ENCODE measurements around the gene APOL4. TPM values are rescaled to one million over a fixed set of nuclear protein-coding genes. Genes with fewer than 3 reads are reported as not detected.
"Not testable (repeated sequence)": the region's sequence is repeated elsewhere in the genome, so short reads cannot be mapped to it uniquely, and the experiment has no call there.

Gene APOL4
- total and polyA plus RNA-seq, 9 donors = 8.4 to 22.7 (median 21.0) TPM

GRCh38 chr22:36160499-36160942 is 41.1 kb downstream of the APOL4 start, which contains the start of gene APOL3:
Gene APOL3, minus strand, starts transcription at chr22:36160755. Its CDS starts 11,700 bp downstream, at chr22:36149055.
- 60% methylated on average over 1 of the region's 3 CpGs for WGBS (ENCODE audit: insufficient coverage)
- DNase-seq = peak; percentile 89
- H3K4me1 ChIP-seq (ENCODE audit: control insufficient read depth, insufficient read depth, low read length) = peaks cover 56% of the 10 kb centered on the region
- peak within 1 kb of the TSS; percentile 78 for H3K27ac ChIP-seq (ENCODE audit: low read length)
- peak within 1 kb of the TSS; percentile 30 for H3K4me3 ChIP-seq (ENCODE audit: low read length)
- H3K27me3 ChIP-seq (ENCODE audit: control insufficient read depth, insufficient read depth, low read length) = no peaks in the 10 kb centered on the region
- no peaks in the 10 kb centered on the region for H3K9me3 ChIP-seq (replicated peaks; ENCODE audit: control insufficient read depth, low read depth, low read length)
- no peaks in the 10 kb centered on the region for H3K36me3 ChIP-seq (ENCODE audit: control insufficient read depth, insufficient read depth, low read length)

- peaks cover 54% of the 10 kb centered on the region for H3K4me1 ChIP-seq (ENCODE audit: control insufficient read depth, insufficient read depth, low read length)
- H3K27me3 ChIP-seq (ENCODE audit: control insufficient read depth, insufficient read depth, low read length) = no peaks in the 10 kb centered on the region
Measured at GRCh38 chr22:36156515-36157419, 44.8 kb downstream of the APOL4 start.

DNA sequence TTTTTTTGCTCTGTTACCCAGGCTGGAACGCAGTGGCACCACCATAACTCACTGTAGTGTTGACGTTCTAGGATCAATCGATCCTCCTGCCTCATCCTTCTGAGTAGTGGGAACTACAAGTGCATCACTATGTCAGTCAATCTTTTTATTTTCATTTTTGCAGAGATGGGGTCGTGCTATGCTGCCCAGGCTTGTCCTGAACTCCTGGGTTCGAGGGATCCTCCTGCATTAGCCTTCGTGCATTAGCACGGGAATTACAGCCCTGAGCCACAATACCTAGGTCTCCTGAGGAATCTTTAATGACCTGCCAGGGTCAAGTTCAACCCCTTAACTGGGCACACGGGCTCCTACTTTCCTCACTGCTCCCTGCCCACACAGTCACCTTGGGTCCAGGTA is 45.5 kb downstream of the APOL4 start:
- no peaks in the 10 kb centered on the region for H3K9me3 ChIP-seq (replicated peaks; ENCODE audit: control insufficient read depth, low read depth, low read length)
- WGBS (ENCODE audit: insufficient coverage) = 47% methylated on average over 5 of the region's 8 CpGs

More at GRCh38 chr22:36156515-36157419, 44.8 kb downstream of the APOL4 start:
- peak; percentile 92 for DNase-seq
- H3K27ac ChIP-seq (ENCODE audit: low read length) = peak overlapping the region; percentile 98
- no peaks in the 10 kb centered on the region for H3K36me3 ChIP-seq (ENCODE audit: control insufficient read depth, insufficient read depth, low read length)
- WGBS (ENCODE audit: insufficient coverage) = 14% methylated on average over 11 of the region's 15 CpGs
- no peaks in the 10 kb centered on the region for H3K9me3 ChIP-seq (replicated peaks; ENCODE audit: control insufficient read depth, low read depth, low read length)
- H3K4me3 ChIP-seq (ENCODE audit: low read length) = peak overlapping the region; percentile 37

DNA sequence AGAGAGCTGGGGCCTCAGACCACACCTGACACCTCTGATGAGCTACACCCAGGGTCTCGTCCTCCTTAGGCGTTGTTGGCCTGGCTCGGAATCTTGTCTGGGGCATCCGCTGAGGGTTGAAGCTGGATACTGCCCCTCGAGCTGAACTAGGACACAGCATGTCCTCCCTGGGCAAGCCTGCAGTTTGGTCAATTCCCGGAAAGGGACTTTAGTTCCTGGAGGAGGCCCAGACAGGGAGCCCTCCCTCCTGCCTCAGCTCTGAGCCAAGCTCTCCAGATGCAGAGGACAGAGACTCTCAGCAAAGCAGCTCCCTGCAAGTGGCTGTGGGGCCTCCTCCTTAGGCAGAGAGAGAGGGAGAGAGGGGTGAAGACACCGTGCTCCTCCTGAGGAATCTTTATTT is 45.9 kb downstream of the APOL4 start:
- peaks cover 45% of the 10 kb centered on the region for H3K4me1 ChIP-seq (ENCODE audit: control insufficient read depth, insufficient read depth, low read length)
- DNase-seq = peak; percentile 94
- 36% methylated on average over 5 of the region's 7 CpGs for WGBS (ENCODE audit: insufficient coverage)

More for the DNA sequence above, 45.5 kb downstream of the APOL4 start:
- Histone ChIP-seq H3K27ac (ENCODE audit: low read length) (peak overlapping the region; percentile 98), H3K27me3 (ENCODE audit: control insufficient read depth, insufficient read depth, low read length) (no peaks in the 10 kb centered on the region), H3K4me1 (ENCODE audit: control insufficient read depth, insufficient read depth, low read length) (peaks cover 49% of the 10 kb centered on the region), H3K4me3 (ENCODE audit: low read length) (peak overlapping the region; percentile 37), H3K36me3 (ENCODE audit: control insufficient read depth, insufficient read depth, low read length) (no peaks in the 10 kb centered on the region)
- DNase-seq = no peak

GRCh38 chr22:36154423-36154945 is 47.1 kb downstream of the APOL4 start:
- Histone ChIP-seq H3K4me3 (ENCODE audit: low read length) (no peak overlapping the region), H3K9me3 (replicated peaks; ENCODE audit: control insufficient read depth, low read depth, low read length) (no peaks in the 10 kb centered on the region), H3K27ac (ENCODE audit: low read length) (peak overlapping the region; percentile 98), H3K27me3 (ENCODE audit: control insufficient read depth, insufficient read depth, low read length) (no peaks in the 10 kb centered on the region), H3K36me3 (ENCODE audit: control insufficient read depth, insufficient read depth, low read length) (no peaks in the 10 kb centered on the region), H3K4me1 (ENCODE audit: control insufficient read depth, insufficient read depth, low read length) (peaks cover 33% of the 10 kb centered on the region)
- WGBS (ENCODE audit: insufficient coverage) = no CpG with 5 or more reads among the region's 3 CpGs
- no peak for DNase-seq

More for the DNA sequence above, 45.9 kb downstream of the APOL4 start:
- no peaks in the 10 kb centered on the region for H3K27me3 ChIP-seq (ENCODE audit: control insufficient read depth, insufficient read depth, low read length)
- peak overlapping the region; percentile 98 for H3K27ac ChIP-seq (ENCODE audit: low read length)
- no peak overlapping the region for H3K4me3 ChIP-seq (ENCODE audit: low read length)
- H3K9me3 ChIP-seq (replicated peaks; ENCODE audit: control insufficient read depth, low read depth, low read length) = no peaks in the 10 kb centered on the region
- H3K36me3 ChIP-seq (ENCODE audit: control insufficient read depth, insufficient read depth, low read length) = no peaks in the 10 kb centered on the region

DNA sequence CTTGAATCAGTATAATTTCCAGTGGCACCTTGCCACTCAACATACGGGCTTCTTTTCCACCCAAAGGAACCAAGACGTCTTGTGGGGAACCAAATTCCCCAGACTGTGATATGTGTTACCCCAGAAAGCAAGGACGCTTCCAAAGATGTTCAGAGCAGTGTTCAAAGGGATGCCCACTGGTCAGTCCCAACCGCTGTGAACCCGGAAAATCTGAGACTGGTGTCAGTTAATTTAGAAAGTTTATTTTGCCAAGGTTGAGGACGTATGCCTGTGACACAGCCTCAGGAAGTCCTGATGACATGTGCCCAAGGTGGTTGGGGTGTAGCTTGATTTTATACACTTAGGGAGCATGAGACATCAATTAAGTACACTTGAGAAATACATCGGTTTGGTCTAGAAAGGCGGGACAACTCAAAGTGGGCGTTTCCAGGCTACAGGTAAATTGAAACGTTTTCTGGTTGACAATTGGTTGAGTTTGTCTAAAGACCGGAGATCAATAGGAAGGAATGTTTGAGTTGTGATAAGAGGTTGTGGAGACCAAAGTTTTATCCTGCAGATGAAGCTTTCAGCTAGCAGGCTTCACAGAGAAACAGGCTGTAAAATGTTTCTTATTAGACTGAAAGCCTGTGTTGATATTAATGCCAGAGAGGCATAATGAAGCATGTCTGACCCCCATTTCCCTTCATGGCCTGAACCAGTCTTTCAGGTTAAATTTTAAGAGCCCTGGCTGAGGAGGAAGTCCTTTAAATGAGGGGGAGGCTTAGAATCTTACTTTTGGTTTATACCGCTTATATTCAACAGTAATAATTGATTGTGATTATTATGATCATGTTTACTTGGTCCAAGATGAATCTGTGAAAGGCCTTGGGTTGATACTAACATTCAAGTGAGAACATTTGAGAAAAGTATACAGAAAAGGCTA is 47.8 kb downstream of the APOL4 start:
- Histone ChIP-seq H3K4me1 (ENCODE audit: control insufficient read depth, insufficient read depth, low read length) (peaks cover 27% of the 10 kb centered on the region), H3K27ac (ENCODE audit: low read length) (no peak overlapping the region), H3K4me3 (ENCODE audit: low read length) (no peak overlapping the region), H3K36me3 (ENCODE audit: control insufficient read depth, insufficient read depth, low read length) (peaks cover 2% of the 10 kb centered on the region), H3K9me3 (replicated peaks; ENCODE audit: control insufficient read depth, low read depth, low read length) (no peaks in the 10 kb centered on the region), H3K27me3 (ENCODE audit: control insufficient read depth, insufficient read depth, low read length) (no peaks in the 10 kb centered on the region)
- no peak for DNase-seq
- 84% methylated on average over 9 of the region's 12 CpGs for WGBS (ENCODE audit: insufficient coverage)

DNA sequence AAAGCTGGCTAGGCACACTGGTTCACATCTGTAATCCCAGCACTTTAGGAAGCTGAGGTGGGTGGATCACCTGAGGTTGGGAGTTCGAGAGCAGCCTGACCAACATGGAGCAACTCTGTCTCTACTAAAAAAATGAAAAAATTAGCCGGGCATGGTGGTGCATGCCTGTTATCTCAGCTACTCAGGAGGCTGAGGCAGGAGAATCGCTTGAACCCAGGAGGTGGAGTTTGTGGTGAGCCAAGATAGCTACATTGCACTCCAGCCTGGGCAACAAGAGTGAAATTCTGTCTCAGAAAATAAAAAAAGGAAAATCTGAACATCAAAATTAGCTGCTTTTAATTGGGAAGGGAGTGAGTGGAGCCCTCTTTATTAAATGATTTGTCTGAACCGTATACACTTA is 48.8 kb downstream of the APOL4 start:
- not testable (repeated sequence) for DNase-seq; H3K27me3 ChIP-seq (ENCODE audit: control insufficient read depth, insufficient read depth, low read length); H3K4me3 ChIP-seq (ENCODE audit: low read length); H3K27ac ChIP-seq (ENCODE audit: low read length); H3K9me3 ChIP-seq (replicated peaks; ENCODE audit: control insufficient read depth, low read depth, low read length); H3K36me3 ChIP-seq (ENCODE audit: control insufficient read depth, insufficient read depth, low read length)
- H3K4me1 ChIP-seq (ENCODE audit: control insufficient read depth, insufficient read depth, low read length) = peaks cover 25% of the 10 kb centered on the region
- WGBS (ENCODE audit: insufficient coverage) = 100% methylated on average over 2 of the region's 4 CpGs

GRCh38 chr22:36152088-36152487 is 49.5 kb downstream of the APOL4 start:
- no peaks in the 10 kb centered on the region for H3K27me3 ChIP-seq (ENCODE audit: control insufficient read depth, insufficient read depth, low read length)
- H3K27ac ChIP-seq (ENCODE audit: low read length) = no peak overlapping the region
- no peaks in the 10 kb centered on the region for H3K9me3 ChIP-seq (replicated peaks; ENCODE audit: control insufficient read depth, low read depth, low read length)
- no peak for DNase-seq
- peaks cover 5% of the 10 kb centered on the region for H3K36me3 ChIP-seq (ENCODE audit: control insufficient read depth, insufficient read depth, low read length)
- 100% methylated on average over 1 of the region's 3 CpGs for WGBS (ENCODE audit: insufficient coverage)
- H3K4me3 ChIP-seq (ENCODE audit: low read length) = no peak overlapping the region
- peaks cover 31% of the 10 kb centered on the region for H3K4me1 ChIP-seq (ENCODE audit: control insufficient read depth, insufficient read depth, low read length)

DNA sequence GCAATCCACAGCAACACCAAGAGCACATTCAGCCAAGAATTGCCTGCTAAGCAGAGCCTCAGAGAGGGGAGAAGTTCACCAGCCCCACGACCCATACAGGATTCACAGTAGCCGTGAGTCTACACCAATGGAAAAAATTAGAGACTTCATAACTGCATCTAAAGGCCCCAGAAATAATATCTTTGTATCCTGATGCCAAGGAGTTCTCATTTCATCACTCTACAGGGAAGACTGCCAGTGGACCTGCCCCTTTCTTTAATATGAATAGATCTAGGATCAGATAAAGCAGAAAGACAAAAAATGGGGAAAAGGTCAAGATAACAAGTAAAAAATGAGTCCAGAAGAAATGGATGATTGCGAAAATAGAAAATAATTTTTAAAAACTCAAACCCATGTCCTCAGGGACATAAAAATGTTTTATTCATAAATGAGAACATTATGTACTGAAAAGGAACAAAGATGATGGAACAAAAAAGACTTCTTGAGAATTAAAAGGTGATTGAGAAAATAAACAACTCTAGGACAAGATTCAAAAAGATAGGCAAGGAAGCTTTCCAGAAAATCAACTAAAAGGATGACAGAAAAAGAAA is 50.5 kb downstream of the APOL4 start:
- Histone ChIP-seq H3K4me1 (ENCODE audit: control insufficient read depth, insufficient read depth, low read length) (peaks cover 22% of the 10 kb centered on the region), H3K4me3 (ENCODE audit: low read length) (no peak overlapping the region), H3K27ac (ENCODE audit: low read length) (no peak overlapping the region), H3K36me3 (ENCODE audit: control insufficient read depth, insufficient read depth, low read length) (peaks cover 5% of the 10 kb centered on the region), H3K9me3 (replicated peaks; ENCODE audit: control insufficient read depth, low read depth, low read length) (no peaks in the 10 kb centered on the region), H3K27me3 (ENCODE audit: control insufficient read depth, insufficient read depth, low read length) (no peaks in the 10 kb centered on the region)
- DNase-seq = peak; percentile 51
- WGBS (ENCODE audit: insufficient coverage) = no CpG with 5 or more reads among the region's 3 CpGs

All from muscle of leg (tissue), 11 donors.